IMR-90 (cell line): ENCODE measurements around the gene KCNMA1. TPM values are rescaled to one million over a fixed set of nuclear protein-coding genes. Genes with fewer than 3 reads are reported as not detected.

ENCODE experiments used
- ATAC-seq: fragments of 200-7000 bp; cut with Tn5 transposase; 2 replicates; pipeline ENCODE4 v1.9.1; 2020; ENCODE audit warnings: low read depth, mild to moderate bottlenecking, moderate library complexity
- BruUV-seq: library from RNA; stranded (reverse); fragments of 400-500 nt; replicated peaks from 2 replicates; lab custom pipeline; 2021; lab: Mats Ljungman, UMichigan
- CTCF ChIA-PET: fragments of 300-600 bp; formaldehyde crosslinking; extraction: SDS; loops from one replicate; lab custom pipeline; 2021; ENCODE audit warnings: antibody characterized with exemption; lab: Yijun Ruan, JAX
- POLR2A ChIA-PET: fragments of 300-600 bp; sonication (Branson Sonifier 250); formaldehyde crosslinking; loops from one replicate; lab custom pipeline; 2022; ENCODE audit warnings: antibody characterized with exemption; ENCODE audit not compliant: unreplicated experiment; lab: Charles Lee
- DNase-seq: peaks from one replicate; pipeline ENCODE4 v3.0.0; 2013
- H2AFZ ChIP-seq: replicated peaks from 2 replicates; pipeline ENCODE3; 2013; ENCODE audit warnings: low read length, mild to moderate bottlenecking; ENCODE audit not compliant: poor library complexity
- H2AK5ac ChIP-seq: 2 replicates; pipeline ENCODE4 v1.6.1; 2013; ENCODE audit warnings: low read depth, low read length, inconsistent platforms
- H2AK9ac ChIP-seq: replicated peaks from 2 replicates; pipeline ENCODE3; 2013; ENCODE audit warnings: mild to moderate bottlenecking, low read depth, low read length, moderate library complexity; ENCODE audit not compliant: poor library complexity
- H2BK120ac ChIP-seq: 2 replicates; pipeline ENCODE4 v1.6.1; 2013; ENCODE audit warnings: low read depth, low read length, inconsistent platforms
- H2BK15ac ChIP-seq: 3 replicates; pipeline ENCODE4 v1.6.1; 2013; ENCODE audit warnings: low read depth, low read length, inconsistent platforms
- H2BK20ac ChIP-seq: 2 replicates; pipeline ENCODE4 v1.6.1; 2013; ENCODE audit warnings: low read depth, mild to moderate bottlenecking, inconsistent platforms, low read length, moderate library complexity
- H2BK5ac ChIP-seq: 2 replicates; pipeline ENCODE4 v1.6.1; 2013; ENCODE audit warnings: mild to moderate bottlenecking, low read depth, low read length, inconsistent platforms; ENCODE audit not compliant: poor library complexity, severe bottlenecking
- H3K14ac ChIP-seq: replicated peaks from 2 replicates; pipeline ENCODE4 v1.6.1; 2013; ENCODE audit warnings: low read depth, low read length, inconsistent platforms
- H3K18ac ChIP-seq: 2 replicates; pipeline ENCODE4 v1.6.1; 2013; ENCODE audit warnings: low read depth, low read length, control low read depth
- H3K23ac ChIP-seq: 2 replicates; pipeline ENCODE4 v1.6.1; 2013; ENCODE audit warnings: low read depth, low read length, inconsistent platforms
- H3K27ac ChIP-seq: 2 replicates; pipeline ENCODE4 v1.5.1; 2013; ENCODE audit warnings: mild to moderate bottlenecking, control low read depth, low read length; ENCODE audit not compliant: insufficient read depth
- H3K27me3 ChIP-seq: 2 replicates; pipeline ENCODE4 v1.6.1; 2013; ENCODE audit warnings: low read length; ENCODE audit not compliant: control insufficient read depth, insufficient read depth
- H3K36me3 ChIP-seq: 2 replicates; pipeline ENCODE4 v1.6.1; 2013; ENCODE audit warnings: low read length, mixed read lengths; ENCODE audit not compliant: control insufficient read depth, insufficient read depth
- H3K4ac ChIP-seq: 2 replicates; pipeline ENCODE4 v1.6.1; 2013; ENCODE audit warnings: low read depth, low read length, inconsistent platforms
- H3K4me1 ChIP-seq: 2 replicates; pipeline ENCODE4 v1.6.1; 2013; ENCODE audit warnings: low read length, mixed read lengths; ENCODE audit not compliant: control insufficient read depth, insufficient read depth
- H3K4me2 ChIP-seq: 2 replicates; pipeline ENCODE4 v1.6.1; 2013; ENCODE audit warnings: low read depth, mild to moderate bottlenecking, control low read depth, low read length, moderate library complexity
- H3K4me3 ChIP-seq: 2 replicates; pipeline ENCODE4 v1.5.1; 2013; ENCODE audit warnings: low read depth, mild to moderate bottlenecking, control low read depth, low read length, moderate library complexity; ENCODE audit not compliant: insufficient read depth
- H3K56ac ChIP-seq: 2 replicates; pipeline ENCODE4 v1.6.1; 2013; ENCODE audit warnings: low read length, inconsistent platforms; ENCODE audit not compliant: insufficient read depth; ENCODE audit errors: extremely low read depth
- H3K79me1 ChIP-seq, 2 experiments: 2 replicates each; pipeline ENCODE4 v1.6.1; 2013; ENCODE audit warnings: low read length in 2 of 2, inconsistent platforms in 1 of 2, low read depth in 1 of 2
- H3K9ac ChIP-seq: 2 replicates; pipeline ENCODE4 v1.6.1; 2013; ENCODE audit warnings: low read depth, low read length, control low read depth
- H3K9me1 ChIP-seq: 2 replicates; pipeline ENCODE4 v1.6.1; 2013; ENCODE audit warnings: low read length, inconsistent platforms; ENCODE audit not compliant: insufficient read depth
- H3K9me3 ChIP-seq: 2 replicates; pipeline ENCODE4 v1.6.1; 2013; ENCODE audit warnings: low read length; ENCODE audit not compliant: control insufficient read depth, insufficient read depth
- H4K20me1 ChIP-seq: 2 replicates; pipeline ENCODE4 v1.6.1; 2013; ENCODE audit warnings: low read length, inconsistent platforms; ENCODE audit not compliant: insufficient read depth
- H4K5ac ChIP-seq: 2 replicates; pipeline ENCODE4 v1.6.1; 2013; ENCODE audit warnings: mild to moderate bottlenecking, low read depth, low read length, control low read depth
- H4K8ac ChIP-seq, 2 experiments: 2 replicates each; pipeline ENCODE4 v1.6.1; 2013; ENCODE audit warnings: low read depth in 2 of 2, low read length in 2 of 2, control low read depth in 1 of 2, inconsistent platforms in 1 of 2
- H4K91ac ChIP-seq: 2 replicates; pipeline ENCODE4 v1.6.1; 2013; ENCODE audit warnings: low read depth, low read length, inconsistent platforms; ENCODE audit not compliant: insufficient read depth
- BHLHE40 ChIP-seq: fragments of 150-350 bp; IDR thresholded peaks from 2 replicates; pipeline ENCODE4 v1.6.1; 2016; ENCODE audit warnings: mild to moderate bottlenecking, low read depth, low read length
- CEBPB ChIP-seq: IDR thresholded peaks from 2 replicates; pipeline ENCODE4 v1.6.1; 2012; ENCODE audit warnings: low read depth, low read length, improper control_type of control experiment
- CHD1 ChIP-seq: IDR thresholded peaks from 2 replicates; pipeline ENCODE4 v1.6.1; 2012; ENCODE audit warnings: low read depth, low read length, improper control_type of control experiment
- CTCF ChIP-seq: conservative IDR thresholded peaks from 2 replicates; pipeline ENCODE4 v1.5.1; 2012; ENCODE audit warnings: mild to moderate bottlenecking, low read depth, low read length, improper control_type of control experiment
- ELK1 ChIP-seq: fragments of 150-350 bp; IDR thresholded peaks from 2 replicates; pipeline ENCODE4 v1.6.1; 2016; ENCODE audit warnings: low read depth, mild to moderate bottlenecking, low read length, moderate library complexity, borderline replicate concordance
- FOS ChIP-seq: fragments of 150-350 bp; IDR thresholded peaks from 2 replicates; pipeline ENCODE4 v1.6.1; 2016; ENCODE audit warnings: low read depth, low read length
- MAFK ChIP-seq: IDR thresholded peaks from 2 replicates; pipeline ENCODE4 v1.6.1; 2012; ENCODE audit warnings: low read depth, low read length, improper control_type of control experiment
- MAZ ChIP-seq: IDR thresholded peaks from 2 replicates; pipeline ENCODE4 v1.6.1; 2012; ENCODE audit warnings: low read depth, mild to moderate bottlenecking, low read length, improper control_type of control experiment, moderate library complexity, borderline replicate concordance
- MXI1 ChIP-seq: IDR thresholded peaks from 2 replicates; pipeline ENCODE4 v1.6.1; 2012; ENCODE audit warnings: low read depth, mild to moderate bottlenecking, low read length, moderate library complexity, borderline replicate concordance
- NFE2L2 ChIP-seq: fragments of 150-350 bp; IDR thresholded peaks from 2 replicates; pipeline ENCODE4 v1.6.1; 2016; ENCODE audit warnings: low read depth, mild to moderate bottlenecking, low read length
- POLR2A ChIP-seq: IDR thresholded peaks from 2 replicates; pipeline ENCODE4 v1.6.1; 2012; ENCODE audit warnings: mild to moderate bottlenecking, low read depth, low read length
- RAD21 ChIP-seq: IDR thresholded peaks from 2 replicates; pipeline ENCODE4 v1.6.1; 2012; ENCODE audit warnings: low read length, improper control_type of control experiment
- RCOR1 ChIP-seq: IDR thresholded peaks from 2 replicates; pipeline ENCODE4 v1.6.1; 2012; ENCODE audit warnings: mild to moderate bottlenecking, low read length, improper control_type of control experiment; ENCODE audit not compliant: insufficient replicate concordance
- RFX5 ChIP-seq: IDR thresholded peaks from 2 replicates; pipeline ENCODE4 v1.8.0; 2012; ENCODE audit warnings: low read depth, mild to moderate bottlenecking, low read length, moderate library complexity
- SMC3 ChIP-seq: fragments of 150-350 bp; IDR thresholded peaks from 2 replicates; pipeline ENCODE4 v1.6.1; 2016; ENCODE audit warnings: low read depth, mild to moderate bottlenecking, antibody characterized with exemption, low read length, moderate library complexity
- USF2 ChIP-seq: fragments of 150-350 bp; IDR thresholded peaks from 2 replicates; pipeline ENCODE4 v1.6.1; 2017; ENCODE audit warnings: mild to moderate bottlenecking, antibody characterized with exemption, low read length, low read depth
- WGBS, 2 experiments: methylation state at CpG; one replicate each; pipeline versions ENCODE4 v1.1.5 to v1.1.7; 2013; ENCODE audit warnings: missing lambda C conversion rate in 2 of 2; ENCODE audit not compliant: insufficient read length in 1 of 2; ENCODE audit errors: extremely low coverage in 2 of 2; 5-methylcytosine and 5-hydroxymethylcytosine counted together
- dilution Hi-C: fragments of 300-500 bp; cut with HindIII; formaldehyde crosslinking; loops from one replicate; pipeline ENCODE4 v1.14.3; 2018; ENCODE audit warnings: low sequenced_read_pairs; ENCODE audit not compliant: unreplicated experiment
- in situ Hi-C: fragments of 300-500 bp; cut with MboI; formaldehyde crosslinking; loops from 3 replicates; pipeline ENCODE4 v1.14.3; 2019; ENCODE audit warnings: low sequenced_read_pairs, inconsistent platforms, mixed read lengths
- intact Hi-C: fragments of 100-400 bp; cut with micrococcal nuclease; formaldehyde crosslinking; loops from 2 replicates; pipeline ENCODE4 v1.10.0; 2022
- polyA plus RNA-seq, 3 experiments: library from polyadenylated mRNA; depleted of rRNA; stranded (reverse); fragments of >200 nt; gene quantifications; 2 replicates each; pipeline ENCODE4 v1.2.3, GENCODE V29; 2012; ENCODE audit warnings: low replicate concordance in 1 of 3
- total RNA-seq: library from RNA; depleted of rRNA; stranded (reverse); fragments of >200 nt; gene quantifications from 2 replicates; pipeline ENCODE4 v1.2.3, GENCODE V29; 2012

Gene KCNMA1
- total and polyA plus RNA-seq, 2 of the 4 experiments (the other 2 are of a cell fraction) = 25.6 to 29.6 TPM

- CTCF ChIA-PET = no interaction called here
Measured at GRCh38 chr10:77214799-77215198, 422.8 kb downstream of the KCNMA1 start.

More at GRCh38 chr10:77214799-77215198, 422.8 kb downstream of the KCNMA1 start:
- in situ Hi-C loops = no loop called here
- Histone ChIP-seq H3K36me3 (no peaks in the 10 kb centered on the region), H3K23ac (no peak overlapping the region), H3K27ac (no peak overlapping the region), H3K27me3 (no peaks in the 10 kb centered on the region), H4K20me1 (no peaks in the 10 kb centered on the region), H3K79me1 (no peaks in the 10 kb centered on the region), H3K4me1 (no peaks in the 10 kb centered on the region), H4K91ac (no peak overlapping the region), H3K9me3 (no peaks in the 10 kb centered on the region), H3K4ac (no peak overlapping the region), H3K18ac (no peak overlapping the region), H3K4me2 (no peak overlapping the region), H2BK20ac (no peak overlapping the region), H4K8ac (no peak overlapping the region), H3K9me1 (no peaks in the 10 kb centered on the region), H2AK5ac (no peak overlapping the region), H2AFZ (no peak overlapping the region), H2BK120ac (no peak overlapping the region), H4K5ac (no peak overlapping the region), H2BK15ac (no peak overlapping the region), H2BK5ac (no peak overlapping the region), H3K9ac (no peak overlapping the region), H3K14ac (no peak overlapping the region), H2AK9ac (no peak overlapping the region), H3K56ac (no peak overlapping the region), H3K4me3 (no peak overlapping the region)
- DNase-seq (no peak), ATAC-seq (no peak)
- intact Hi-C loops = no loop called here
- POLR2A ChIA-PET = no interaction called here
- TF ChIP-seq CHD1 = no peak
- TF ChIP-seq CTCF = no peak
- TF ChIP-seq ELK1 = no peak
- no peak for TF ChIP-seq MXI1
- TF ChIP-seq MAZ = no peak
- no peak for TF ChIP-seq RAD21
- no peak for TF ChIP-seq RFX5
- no peak for TF ChIP-seq MAFK
- TF ChIP-seq NFE2L2 = no peak
- no peak for TF ChIP-seq RCOR1
- no peak for TF ChIP-seq POLR2A
- TF ChIP-seq FOS = no peak
- TF ChIP-seq SMC3 = no peak
- TF ChIP-seq USF2 = no peak
- TF ChIP-seq CEBPB = no peak
- no peak for TF ChIP-seq BHLHE40
- dilution Hi-C loops = no loop called here
- BruUV-seq = no TSS peak
- no CpG with 5 or more reads among the region's 1 CpG for WGBS, 2 experiments
